Natural killer cell (primary cell): Measurements from ENCODE around the gene AHDC1. TPM values are rescaled to one million over a fixed set of nuclear protein-coding genes. Genes with fewer than 3 reads are reported as not detected.

Experiments
- ATAC-seq, 3 donors: fragments of 150-1000 bp in 2 of 3; fragments of 200-7000 bp in 1 of 3; cut with Tn5 transposase; 1 replicate in 1 of 3; 2 replicates in 2 of 3; pipeline ENCODE4 v1.10.0; 2021; ENCODE audit warnings: mild to moderate bottlenecking in 2 of 3, moderate library complexity in 2 of 3
- DNase-seq, 2 donors: peaks; one replicate each; pipeline versions ENCODE4 v3.0.0 to v3.0.0-alpha.2; 2013 to 2021; ENCODE audit warnings: mixed read lengths in 1 of 2
- H3K27ac ChIP-seq: one replicate; pipeline ENCODE4 v1.5.1; 2013; ENCODE audit warnings: mild to moderate bottlenecking, low read length
- H3K27me3 ChIP-seq: one replicate; pipeline ENCODE4 v1.6.1; 2013; ENCODE audit warnings: low read length; ENCODE audit not compliant: control insufficient read depth, insufficient read depth
- H3K36me3 ChIP-seq: one replicate; pipeline ENCODE4 v1.6.1; 2013; ENCODE audit warnings: low read length; ENCODE audit not compliant: control insufficient read depth, insufficient read depth
- H3K4me1 ChIP-seq: one replicate; pipeline ENCODE4 v1.6.1; 2013; ENCODE audit warnings: low read length; ENCODE audit not compliant: control insufficient read depth, insufficient read depth
- H3K4me3 ChIP-seq: one replicate; pipeline ENCODE4 v1.5.1; 2013; ENCODE audit warnings: low read length
- H3K9me3 ChIP-seq: one replicate; pipeline ENCODE4 v1.6.1; 2013; ENCODE audit warnings: low read length; ENCODE audit not compliant: control insufficient read depth, insufficient read depth
- H3K27ac Mint-ChIP-seq, 2 donors: one replicate each; pipeline ENCODE4 v1.8.0; 2022; ENCODE audit warnings: mild to moderate bottlenecking in 2 of 2, mixed read lengths in 2 of 2, moderate library complexity in 1 of 2
- H3K27me3 Mint-ChIP-seq, 2 donors: one replicate each; pipeline ENCODE4 v1.8.0; 2022; ENCODE audit warnings: low read depth in 2 of 2, mixed read lengths in 2 of 2
- H3K36me3 Mint-ChIP-seq: one replicate; pipeline ENCODE4 v1.8.0; 2022; ENCODE audit warnings: mixed read lengths
- H3K4me1 Mint-ChIP-seq, 2 donors: one replicate each; pipeline ENCODE4 v1.8.0; 2022; ENCODE audit warnings: mixed read lengths in 2 of 2
- H3K4me3 Mint-ChIP-seq: one replicate; pipeline ENCODE4 v1.8.0; 2022; ENCODE audit warnings: mild to moderate bottlenecking, moderate library complexity, mixed read lengths
- H3K9me3 Mint-ChIP-seq, 2 donors: one replicate each; pipeline ENCODE4 v1.8.0; 2022; ENCODE audit warnings: mixed read lengths in 2 of 2
- WGBS: methylation state at CpG from one replicate; pipeline ENCODE4 v1.1.7; 2013; ENCODE audit warnings: missing lambda C conversion rate; ENCODE audit not compliant: insufficient coverage; 5-methylcytosine and 5-hydroxymethylcytosine counted together
- intact Hi-C: fragments of 100-400 bp; cut with micrococcal nuclease; formaldehyde crosslinking; loops from one replicate; pipeline ENCODE4 v1.14.2; 2022
- total RNA-seq, 4 donors: library from RNA; stranded (reverse); fragments of 120-200 nt in 1 of 4; gene quantifications; one replicate each; pipeline versions ENCODE4 v1.2.3 to v1.2.4, GENCODE V29; 2013 to 2022
- TF ChIP-seq, protein P1 (sequence below): fragments of 200-600 bp; IDR thresholded peaks from one replicate; pipeline ENCODE4 v1.8.0; 2022; ENCODE audit warnings: antibody characterized with exemption

AHDC1 gene
- total RNA-seq, 3 donors from 2014 or later (not counting 1 experiment from before 2014, with no cell fraction given), result 39.6 to 67.0 (median 47.0) TPM

DNA sequence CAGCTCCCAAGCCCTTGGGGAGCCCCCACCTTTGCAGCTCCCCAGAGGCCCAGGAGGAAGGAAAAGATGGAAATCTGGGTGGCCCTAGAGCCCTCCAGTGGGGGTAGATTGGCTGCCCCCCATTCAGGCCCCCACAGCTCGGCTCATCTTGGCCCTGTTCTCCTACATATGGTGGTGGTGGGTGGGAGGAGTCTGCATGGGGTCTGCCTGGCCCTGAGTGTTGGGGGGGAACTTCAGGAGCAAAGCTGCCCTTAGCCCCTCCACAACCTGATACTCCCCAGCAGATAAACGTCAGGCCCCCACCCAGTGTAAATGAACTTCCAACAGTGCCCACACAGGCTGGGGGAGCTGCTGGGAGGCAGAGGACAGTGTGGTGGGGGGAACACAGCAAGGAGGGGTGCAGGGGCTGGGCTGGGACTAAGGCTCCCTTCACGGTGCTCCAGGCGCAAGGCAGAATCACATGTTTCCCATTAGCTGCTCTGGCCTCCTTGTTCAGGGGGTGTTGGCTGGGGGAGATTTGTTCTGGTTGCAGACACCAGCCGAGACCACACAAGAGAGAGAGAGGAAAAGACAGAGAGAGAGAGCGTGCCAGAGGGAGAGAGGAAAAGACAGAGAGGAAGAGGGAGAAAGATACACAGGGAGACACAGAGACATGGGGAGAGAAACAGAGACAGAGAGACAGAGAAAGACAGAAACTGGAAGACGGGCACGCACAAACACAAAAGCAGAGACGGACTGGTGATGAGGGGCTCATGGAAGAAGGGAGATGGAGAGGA, 42.6 kb downstream of the AHDC1 start:
- no peaks in the 10 kb centered on the region for H3K9me3 Mint-ChIP-seq
- no peak overlapping the region for H3K27ac ChIP-seq
- intact Hi-C loops, result no loop called here
- ATAC-seq, result no peak
- H3K4me3 Mint-ChIP-seq, result peak overlapping the region; percentile 21
- H3K27ac Mint-ChIP-seq, result peak overlapping the region in 1 of 2 donors; percentile 78
- peaks cover 56% of the 10 kb centered on the region for H3K4me1 ChIP-seq
- WGBS, result 68% methylated on average over 9 of the region's 9 CpGs
- H3K9me3 ChIP-seq, result no peaks in the 10 kb centered on the region
- peaks cover 9% of the 10 kb centered on the region for H3K36me3 ChIP-seq
- H3K36me3 Mint-ChIP-seq, result no peaks in the 10 kb centered on the region
- H3K27me3 Mint-ChIP-seq, result no peaks in the 10 kb centered on the region
- no peak for DNase-seq
- H3K4me1 Mint-ChIP-seq, result peaks cover 70% of the 10 kb centered on the region in 2 donors
- TF ChIP-seq, protein P1, sequence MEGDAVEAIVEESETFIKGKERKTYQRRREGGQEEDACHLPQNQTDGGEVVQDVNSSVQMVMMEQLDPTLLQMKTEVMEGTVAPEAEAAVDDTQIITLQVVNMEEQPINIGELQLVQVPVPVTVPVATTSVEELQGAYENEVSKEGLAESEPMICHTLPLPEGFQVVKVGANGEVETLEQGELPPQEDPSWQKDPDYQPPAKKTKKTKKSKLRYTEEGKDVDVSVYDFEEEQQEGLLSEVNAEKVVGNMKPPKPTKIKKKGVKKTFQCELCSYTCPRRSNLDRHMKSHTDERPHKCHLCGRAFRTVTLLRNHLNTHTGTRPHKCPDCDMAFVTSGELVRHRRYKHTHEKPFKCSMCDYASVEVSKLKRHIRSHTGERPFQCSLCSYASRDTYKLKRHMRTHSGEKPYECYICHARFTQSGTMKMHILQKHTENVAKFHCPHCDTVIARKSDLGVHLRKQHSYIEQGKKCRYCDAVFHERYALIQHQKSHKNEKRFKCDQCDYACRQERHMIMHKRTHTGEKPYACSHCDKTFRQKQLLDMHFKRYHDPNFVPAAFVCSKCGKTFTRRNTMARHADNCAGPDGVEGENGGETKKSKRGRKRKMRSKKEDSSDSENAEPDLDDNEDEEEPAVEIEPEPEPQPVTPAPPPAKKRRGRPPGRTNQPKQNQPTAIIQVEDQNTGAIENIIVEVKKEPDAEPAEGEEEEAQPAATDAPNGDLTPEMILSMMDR, result no peak
- no peak overlapping the region for H3K4me3 ChIP-seq
- no peaks in the 10 kb centered on the region for H3K27me3 ChIP-seq

DNA sequence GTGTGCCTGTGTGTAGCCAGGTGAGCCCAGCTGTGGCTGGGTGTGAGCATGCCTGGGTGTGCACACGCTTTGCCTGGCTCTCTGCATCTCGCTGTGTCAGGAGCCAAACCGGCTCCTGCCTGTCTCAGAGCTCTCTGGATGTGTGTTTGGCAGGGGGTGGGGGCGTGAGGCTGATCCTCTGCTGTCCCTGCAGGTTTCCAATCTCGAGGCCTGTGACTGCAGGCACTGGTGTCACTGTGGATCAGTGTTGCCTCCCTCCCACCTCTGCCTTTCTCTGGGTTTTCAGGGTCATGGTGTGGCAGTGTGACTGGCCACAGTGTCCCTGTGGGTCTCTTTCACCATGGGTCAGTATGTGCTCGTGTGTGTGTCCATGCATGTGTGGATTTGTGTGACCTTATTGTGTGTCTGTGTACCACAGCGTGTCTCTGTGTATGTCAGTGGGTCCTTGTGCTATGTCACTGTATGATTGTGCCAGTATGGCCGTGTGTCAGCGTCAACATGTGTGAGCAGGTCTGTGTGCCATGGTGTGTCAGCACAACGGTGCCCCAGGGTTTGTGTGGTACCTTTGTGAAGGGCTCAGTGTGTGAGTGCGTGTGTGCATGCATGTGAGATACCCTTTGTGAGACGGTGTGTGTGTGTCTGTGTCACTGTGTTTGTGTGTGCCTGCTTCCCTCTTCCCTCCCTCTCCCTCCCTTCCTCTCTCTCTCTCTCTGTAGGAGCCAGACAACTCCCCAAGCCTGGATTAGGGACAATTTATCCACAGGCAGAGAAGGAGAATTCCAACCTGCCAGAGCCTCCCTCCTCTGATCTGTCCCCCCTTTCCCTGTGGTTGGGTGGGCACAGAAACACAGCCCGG, 43.4 kb downstream of the AHDC1 start:
- 87% methylated on average over 11 of the region's 13 CpGs for WGBS
- no peak for DNase-seq
- no peaks in the 10 kb centered on the region for H3K27me3 ChIP-seq
- no peaks in the 10 kb centered on the region for H3K9me3 ChIP-seq
- Mint-ChIP-seq H3K36me3 (no peaks in the 10 kb centered on the region), H3K27me3 (no peaks in the 10 kb centered on the region), H3K9me3 (no peaks in the 10 kb centered on the region), H3K4me3 (no peak overlapping the region), H3K27ac (peak overlapping the region; percentile 45 to 78), H3K4me1 (peaks cover 67 to 72% of the 10 kb centered on the region in 2 donors)
- peaks cover 9% of the 10 kb centered on the region for H3K36me3 ChIP-seq
- H3K4me3 ChIP-seq, result no peak overlapping the region
- ATAC-seq, result no peak
- no peak overlapping the region for H3K27ac ChIP-seq
- peaks cover 65% of the 10 kb centered on the region for H3K4me1 ChIP-seq
- TF ChIP-seq, protein P1, result no peak
- intact Hi-C loops, result no loop called here

DNA sequence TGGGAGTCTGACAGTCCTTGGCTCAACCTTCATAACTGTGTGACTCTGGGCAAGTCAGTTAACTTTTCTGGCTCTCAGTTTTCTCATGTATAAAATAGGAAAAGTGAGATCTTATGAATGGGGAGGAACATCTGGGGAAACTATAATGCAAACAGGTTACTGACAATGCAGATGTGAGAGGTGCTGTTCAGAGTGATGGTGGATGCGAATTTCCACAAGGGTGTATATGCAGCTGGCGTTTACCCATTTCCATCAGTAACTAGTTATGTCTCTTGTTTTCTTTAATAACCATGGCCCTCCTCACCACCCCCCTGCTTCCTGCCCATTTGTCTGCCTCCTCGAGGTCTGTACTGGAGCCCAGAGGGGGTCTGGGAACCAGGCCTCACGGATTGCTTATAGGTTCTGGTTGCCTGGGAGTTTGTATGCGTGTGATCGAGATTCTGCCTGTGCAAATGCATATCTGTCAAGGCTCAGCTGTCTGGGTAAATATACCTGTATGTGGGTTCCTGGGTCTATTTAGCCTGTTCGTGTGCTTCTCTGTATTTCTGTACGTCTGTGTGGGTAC, 44.4 kb downstream of the AHDC1 start:
- Histone ChIP-seq H3K36me3 (peaks cover 9% of the 10 kb centered on the region), H3K9me3 (no peaks in the 10 kb centered on the region), H3K4me3 (no peak overlapping the region), H3K27me3 (no peaks in the 10 kb centered on the region), H3K27ac (no peak overlapping the region), H3K4me1 (peaks cover 66% of the 10 kb centered on the region)
- WGBS, result 71% methylated on average over 8 of the region's 8 CpGs
- H3K9me3 Mint-ChIP-seq, result no peaks in the 10 kb centered on the region
- H3K27ac Mint-ChIP-seq, result peak overlapping the region; percentile 45 to 78
- peaks cover 65 to 79% of the 10 kb centered on the region in 2 donors for H3K4me1 Mint-ChIP-seq
- ATAC-seq (no peak), DNase-seq (no peak)
- intact Hi-C loops, result no loop called here
- H3K27me3 Mint-ChIP-seq, result no peaks in the 10 kb centered on the region
- H3K4me3 Mint-ChIP-seq, result no peak overlapping the region
- TF ChIP-seq, protein P1, result no peak
- no peaks in the 10 kb centered on the region for H3K36me3 Mint-ChIP-seq
